Stimulated activated naive CD4-positive, alpha-beta T cell treated with Interleukin-2 at 50 U/mL for 16 hours (primary cell): ENCODE results near the gene PIGC.

Experiments used
- DNase-seq: peaks from one replicate; lab custom pipeline; 2025; lab: John Stamatoyannopoulos, UW

PIGC gene

GRCh38 chr1:172430128-172430454 is 13.8 kb downstream of the PIGC start:
- no peak for DNase-seq

- DNase-seq, result no peak
These were observed 14.3 kb downstream of the PIGC start for GRCh38 chr1:172429331-172430127.

- DNase-seq, result no peak
These were observed 16.7 kb downstream of the PIGC start for GRCh38 chr1:172427191-172427590.

GRCh38 chr1:172425339-172425738 is 18.5 kb downstream of the PIGC start:
- DNase-seq, result no peak

GRCh38 chr1:172423336-172423735 is 20.5 kb downstream of the PIGC start:
- DNase-seq, result no peak

- no peak for DNase-seq
These were observed 21.8 kb downstream of the PIGC start for GRCh38 chr1:172421974-172422604.

- DNase-seq, result no peak
These were observed 23.5 kb downstream of the PIGC start, which contains the start of gene C1orf105 for GRCh38 chr1:172420385-172420784. TSS of gene C1orf105 (plus strand) at chr1:172420685. CDS start at chr1:172420886, 201 bp downstream.

GRCh38 chr1:172417557-172417956 is 26.3 kb downstream of the PIGC start:
- no peak for DNase-seq

GRCh38 chr1:172416496-172417035 is 27.3 kb downstream of the PIGC start:
- DNase-seq, result no peak

- DNase-seq, result no peak
These were observed 29.5 kb downstream of the PIGC start for GRCh38 chr1:172414331-172414730.

GRCh38 chr1:172411791-172412338 is 32.0 kb downstream of the PIGC start:
- DNase-seq, result no peak

- no peak for DNase-seq
These were observed 33.8 kb downstream of the PIGC start for GRCh38 chr1:172410027-172410426.

- no peak for DNase-seq
These were observed 34.9 kb downstream of the PIGC start for GRCh38 chr1:172408958-172409357.

GRCh38 chr1:172406968-172407367 is 36.9 kb downstream of the PIGC start:
- no peak for DNase-seq

- no peak for DNase-seq
These were observed 38.0 kb downstream of the PIGC start for GRCh38 chr1:172405912-172406311.

- no peak for DNase-seq
These were observed 39.7 kb downstream of the PIGC start for GRCh38 chr1:172404121-172404520.

- no peak for DNase-seq
These were observed 40.8 kb downstream of the PIGC start for GRCh38 chr1:172402878-172403569.

- no peak for DNase-seq
These were observed 42.0 kb downstream of the PIGC start for GRCh38 chr1:172401892-172402291.

GRCh38 chr1:172401477-172401876 is 42.4 kb downstream of the PIGC start:
- no peak for DNase-seq

GRCh38 chr1:172400722-172401105 is 43.2 kb downstream of the PIGC start:
- DNase-seq, result no peak

- DNase-seq, result no peak
These were observed 43.8 kb downstream of the PIGC start for GRCh38 chr1:172399756-172400721.
